H1 (cell line): ENCODE measurements around the gene CYSRT1. TPM values are rescaled to one million over a fixed set of nuclear protein-coding genes. Genes with fewer than 3 reads are reported as not detected.
"Not testable (repeated sequence)": the region's sequence is repeated elsewhere in the genome, so short reads cannot be mapped to it uniquely, and the experiment has no call there.

ENCODE experiments used
- CTCF ChIA-PET: fragments of 300-600 bp; sonication (Branson Sonifier 250); formaldehyde crosslinking; loops from one replicate; lab custom pipeline; 2021; ENCODE audit not compliant: partially characterized antibody; lab: Charles Lee
- POLR2A ChIA-PET: fragments of 300-600 bp; sonication (Branson Sonifier 250); formaldehyde crosslinking; loops from one replicate; lab custom pipeline; 2021; ENCODE audit warnings: inconsistent platforms; ENCODE audit not compliant: partially characterized antibody; lab: Charles Lee
- DNase-seq, 2 experiments: peaks; one replicate each; pipeline versions ENCODE4 v3.0.0 to v3.0.0-alpha.2; 2010 to 2022; ENCODE audit warnings: low spot score in 2 of 2, low read depth in 1 of 2, mixed read lengths in 1 of 2
- FAIRE-seq: peaks from 2 replicates; lab custom pipeline; 2011; peaks lifted over from hg19 to GRCh38; lab: Jason Lieb, UNC
- H2AFZ ChIP-seq: 2 replicates; pipeline ENCODE4 v1.8.1; 2012; ENCODE audit warnings: low read length, inconsistent platforms
- H2AK5ac ChIP-seq: 2 replicates; pipeline ENCODE4 v1.6.1; 2013; ENCODE audit warnings: low read depth, low read length
- H2BK120ac ChIP-seq: replicated peaks from 2 replicates; pipeline ENCODE3; 2013; ENCODE audit warnings: low read depth, low read length, inconsistent platforms
- H2BK12ac ChIP-seq: 2 replicates; pipeline ENCODE4 v1.6.1; 2013; ENCODE audit warnings: low read depth, low read length
- H2BK15ac ChIP-seq: 2 replicates; pipeline ENCODE4 v1.6.1; 2013; ENCODE audit warnings: low read length
- H2BK20ac ChIP-seq: 2 replicates; pipeline ENCODE4 v1.6.1; 2013; ENCODE audit warnings: low read length
- H2BK5ac ChIP-seq: 2 replicates; pipeline ENCODE4 v1.6.1; 2013; ENCODE audit warnings: low read depth, low read length
- H3K14ac ChIP-seq: 2 replicates; pipeline ENCODE4 v1.6.1; 2013; ENCODE audit warnings: inconsistent platforms; ENCODE audit not compliant: insufficient read length
- H3K18ac ChIP-seq: 2 replicates; pipeline ENCODE4 v1.6.1; 2013; ENCODE audit warnings: low read length; ENCODE audit errors: extremely low read depth
- H3K23ac ChIP-seq: 2 replicates; pipeline ENCODE4 v1.6.1; 2013; ENCODE audit warnings: inconsistent platforms; ENCODE audit not compliant: insufficient read length
- H3K23me2 ChIP-seq: 2 replicates; pipeline ENCODE4 v1.6.1; 2013; ENCODE audit warnings: low read depth, low read length
- H3K27ac ChIP-seq: 2 replicates; pipeline ENCODE4 v1.6.1; 2011; ENCODE audit warnings: low read depth, low read length, inconsistent platforms
- H3K27me3 ChIP-seq, 4 experiments: replicated peaks in 1 of 4; 1 replicate in 1 of 4; 2 replicates in 3 of 4; pipeline versions ENCODE4 v1.6.1 to v1.8.1; 2011 to 2013; ENCODE audit warnings: low read length in 3 of 4, mild to moderate bottlenecking in 3 of 4, inconsistent platforms in 2 of 4, mixed read lengths in 2 of 4, moderate library complexity in 1 of 4; ENCODE audit not compliant: control insufficient read depth in 3 of 4, insufficient read depth in 3 of 4; ENCODE audit errors: extremely low read depth in 1 of 4
- H3K36me3 ChIP-seq, 4 experiments: 2 replicates each; pipeline versions ENCODE4 v1.6.1 to v1.8.1; 2011 to 2013; ENCODE audit warnings: mild to moderate bottlenecking in 4 of 4, low read length in 3 of 4, moderate library complexity in 2 of 4, control low read depth in 1 of 4, inconsistent platforms in 1 of 4; ENCODE audit not compliant: insufficient read depth in 4 of 4, control insufficient read depth in 2 of 4
- H3K4ac ChIP-seq: replicated peaks from 2 replicates; pipeline ENCODE3; 2013; ENCODE audit warnings: low read length, low read depth, mixed read lengths, inconsistent platforms; ENCODE audit not compliant: insufficient read length
- H3K4me1 ChIP-seq, 4 experiments: replicated peaks in 1 of 4; 1 replicate in 1 of 4; 2 replicates in 3 of 4; pipeline versions ENCODE4 v1.6.1 to v1.8.1; 2011 to 2013; ENCODE audit warnings: low read length in 3 of 4, inconsistent platforms in 2 of 4, mixed read lengths in 1 of 4; ENCODE audit not compliant: insufficient read depth in 4 of 4, control insufficient read depth in 3 of 4
- H3K4me2 ChIP-seq, 2 experiments: 2 replicates each; pipeline versions ENCODE4 v1.6.1 to v1.8.1; 2011 to 2013; ENCODE audit warnings: low read depth in 2 of 2, low read length in 2 of 2, control low read depth in 1 of 2, inconsistent platforms in 1 of 2, mild to moderate bottlenecking in 1 of 2; ENCODE audit not compliant: insufficient read depth in 1 of 2
- H3K4me3 ChIP-seq, 4 experiments: fragments of 200-600, 300-600 bp in 1 of 4; sonication (generic), shearing (Covaris generic), sonication (Bioruptor Twin) in 1 of 4; 2 replicates each; pipeline versions ENCODE4 v1.5.1 to v1.8.1; 2011 to 2016; ENCODE audit warnings: low read length in 4 of 4, low read depth in 3 of 4, control low read depth in 2 of 4, inconsistent platforms in 2 of 4, mild to moderate bottlenecking in 2 of 4, mixed read lengths in 1 of 4, moderate library complexity in 1 of 4; ENCODE audit not compliant: insufficient read depth in 2 of 4; ENCODE audit errors: extremely low read depth in 1 of 4
- H3K56ac ChIP-seq: replicated peaks from 2 replicates; pipeline ENCODE3; 2013; ENCODE audit warnings: low read depth, mild to moderate bottlenecking, mixed read lengths, low read length, inconsistent platforms; ENCODE audit not compliant: insufficient read length
- H3K79me1 ChIP-seq: 2 replicates; pipeline ENCODE4 v1.6.1; 2013; ENCODE audit warnings: low read depth, low read length, control low read depth
- H3K79me2 ChIP-seq, 2 experiments: 2 replicates each; pipeline versions ENCODE4 v1.6.1 to v1.8.1; 2012 to 2013; ENCODE audit warnings: low read length in 2 of 2, mild to moderate bottlenecking in 2 of 2, inconsistent platforms in 1 of 2; ENCODE audit not compliant: insufficient read depth in 2 of 2, control insufficient read depth in 1 of 2
- H3K9ac ChIP-seq, 4 experiments: replicated peaks in 1 of 4; 1 replicate in 1 of 4; 2 replicates in 3 of 4; pipeline versions ENCODE4 v1.6.1 to v1.8.1; 2011 to 2013; ENCODE audit warnings: low read depth in 3 of 4, low read length in 3 of 4, control low read depth in 2 of 4, mild to moderate bottlenecking in 2 of 4, moderate library complexity in 2 of 4, inconsistent platforms in 1 of 4; ENCODE audit errors: extremely low read depth in 1 of 4
- H3K9me3 ChIP-seq, 2 experiments: 2 replicates each; pipeline versions ENCODE4 v1.6.1 to v1.8.1; 2012 to 2013; ENCODE audit warnings: mild to moderate bottlenecking in 2 of 2, moderate library complexity in 2 of 2, control low read depth in 1 of 2, inconsistent platforms in 1 of 2, low read depth in 1 of 2, low read length in 1 of 2, mixed read lengths in 1 of 2; ENCODE audit not compliant: insufficient read depth in 2 of 2
- H4K20me1 ChIP-seq, 2 experiments: replicated peaks in 1 of 2; 2 replicates each; pipeline versions ENCODE3 to v1.8.1; 2011 to 2013; ENCODE audit warnings: inconsistent platforms in 2 of 2, low read length in 2 of 2, mild to moderate bottlenecking in 1 of 2; ENCODE audit not compliant: insufficient read depth in 2 of 2, control insufficient read depth in 1 of 2
- H4K5ac ChIP-seq: 2 replicates; pipeline ENCODE4 v1.6.1; 2013; ENCODE audit warnings: low read length, low read depth, mixed read lengths, inconsistent platforms; ENCODE audit not compliant: insufficient read length
- H4K8ac ChIP-seq: 2 replicates; pipeline ENCODE4 v1.8.0; 2013; ENCODE audit warnings: mild to moderate bottlenecking, moderate library complexity, low read length, inconsistent platforms; ENCODE audit not compliant: insufficient read depth; ENCODE audit errors: extremely low read depth
- H4K91ac ChIP-seq: replicated peaks from 2 replicates; pipeline ENCODE3; 2013; ENCODE audit warnings: low read length, mixed read lengths, inconsistent platforms; ENCODE audit not compliant: insufficient read length
- POLR2AphosphoS5 ChIP-seq: IDR thresholded peaks from 2 replicates; pipeline ENCODE4 v1.6.1; 2011; ENCODE audit warnings: low read depth, low read length
- SP1 ChIP-seq: IDR thresholded peaks from 2 replicates; pipeline ENCODE4 v1.6.1; 2011; ENCODE audit warnings: low read depth, low read length
- WGBS, 2 experiments: shearing (Covaris generic) in 1 of 2; methylation state at CpG; one replicate each; pipeline versions ENCODE4 v1.1.6 to v1.1.7; 2013 to 2015; ENCODE audit warnings: low lambda C conversion rate in 2 of 2, mixed read lengths in 2 of 2, inconsistent platforms in 1 of 2, low coverage in 1 of 2, missing lambda C conversion rate in 1 of 2; ENCODE audit not compliant: insufficient replicate concordance in 2 of 2, insufficient coverage in 1 of 2, insufficient read length in 1 of 2; ENCODE audit errors: extremely low coverage in 1 of 2, missing lambda C conversion rate in 1 of 2; 5-methylcytosine and 5-hydroxymethylcytosine counted together
- polyA plus RNA-seq, 7 experiments: library from polyadenylated mRNA; depleted of rRNA in 3 of 7; stranded (reverse) in 5 of 7; unstranded in 2 of 7; fragments of >200 nt in 5 of 7; fragments of 200-250 nt in 2 of 7; gene quantifications; 1 replicate in 5 of 7; 2 replicates in 1 of 7; 4 replicates in 1 of 7; pipeline versions ENCODE4 v1.2.1 to v1.2.3, GENCODE V29; 2011 to 2013; ENCODE audit warnings: missing spikeins in 2 of 7, mixed read lengths in 2 of 7
- total RNA-seq: library from RNA; stranded (reverse); fragmentation: NEBNext Ultra II Directional; extraction: Animal tissue kit (Norgen Biotek cat#: 25700); gene quantifications from 2 replicates; pipeline ENCODE4 v1.2.1, GENCODE V29; 2021

CYSRT1 gene
- total and polyA plus RNA-seq, 2 of the 8 experiments (the other 6 are each of a cell fraction or from before 2014, with no cell fraction given), result 1.0 to 6.5 TPM

GRCh38 chr9:137243266-137243625 is 18.3 kb downstream of the CYSRT1 start:
- FAIRE-seq, result not testable (repeated sequence)
- POLR2A ChIA-PET, result interaction anchor here (1.1 to 69.9 kb wide), 10 partner anchors 8 to 173 kb away, joined by 3 to 1462 read pairs (median 4); partner anchors contain the start of genes ANAPC2, CYSRT1, NDOR1 and NELFB

More at GRCh38 chr9:137243266-137243625, 18.3 kb downstream of the CYSRT1 start:
- H4K91ac ChIP-seq, H3K4ac ChIP-seq, H3K27me3 ChIP-seq, DNase-seq, H3K9me3 ChIP-seq, H4K5ac ChIP-seq, H3K56ac ChIP-seq, H2AFZ ChIP-seq, H2BK5ac ChIP-seq, H3K23ac ChIP-seq, H2BK120ac ChIP-seq, H4K8ac ChIP-seq, H3K18ac ChIP-seq: not testable (repeated sequence)
- CTCF ChIA-PET, result interaction anchor here (0.6 to 9.1 kb wide), 8 partner anchors 10 to 214 kb away, joined by 3 to 113 read pairs (median 5); partner anchors contain the start of genes CYSRT1, RNF208 and RNF224
- peaks cover 0 to 20% (median 11%) of the 10 kb centered on the region in 4 experiments; a peak in 5 of 7 replicates for H3K4me1 ChIP-seq
- H3K36me3 ChIP-seq, result peaks cover 6 to 18% (median 15%) of the 10 kb centered on the region in 4 experiments; a peak in 7 of 8 replicates
- peaks cover 17 to 23% of the 10 kb centered on the region in 2 experiments for H4K20me1 ChIP-seq
- H3K79me2 ChIP-seq, result peaks cover 0 to 20% of the 10 kb centered on the region in 2 experiments; a peak in 2 of 4 replicates
- TF ChIP-seq SP1, result peak; percentile 44; the same call in 1 of the 2 replicates
- 0 out of 2 replicates have a peak, but pooled peaks have one; percentile 56 for TF ChIP-seq POLR2AphosphoS5
- TF ChIP-seq, all 59 proteins: peak for 2; not testable (repeated sequence) for 57
- H3K9ac ChIP-seq, H3K23me2 ChIP-seq, H3K27ac ChIP-seq, H2BK12ac ChIP-seq, H3K14ac ChIP-seq, H2BK15ac ChIP-seq, H3K4me2 ChIP-seq, H2AK5ac ChIP-seq, H2BK20ac ChIP-seq, H3K79me1 ChIP-seq, H3K4me3 ChIP-seq: not testable (repeated sequence)
- WGBS, 2 experiments, result 99% methylated on average over 18 of the region's 18 CpGs; no CpG with 5 or more reads in 1 of the 2 experiments
